Natural killer cell (primary cell): ENCODE data around the gene PTPRK. TPM values are rescaled to one million over a fixed set of nuclear protein-coding genes. Genes with fewer than 3 reads are reported as not detected.

Experiments
- ATAC-seq, 3 donors: fragments of 150-1000 bp in 2 of 3; fragments of 200-7000 bp in 1 of 3; cut with Tn5 transposase; 1 replicate in 1 of 3; 2 replicates in 2 of 3; pipeline ENCODE4 v1.10.0; 2021; ENCODE audit warnings: mild to moderate bottlenecking in 2 of 3, moderate library complexity in 2 of 3
- DNase-seq, 2 donors: peaks; one replicate each; pipeline versions ENCODE4 v3.0.0 to v3.0.0-alpha.2; 2013 to 2021; ENCODE audit warnings: mixed read lengths in 1 of 2
- H3K27ac ChIP-seq: one replicate; pipeline ENCODE4 v1.5.1; 2013; ENCODE audit warnings: mild to moderate bottlenecking, low read length
- H3K27me3 ChIP-seq: one replicate; pipeline ENCODE4 v1.6.1; 2013; ENCODE audit warnings: low read length; ENCODE audit not compliant: control insufficient read depth, insufficient read depth
- H3K36me3 ChIP-seq: one replicate; pipeline ENCODE4 v1.6.1; 2013; ENCODE audit warnings: low read length; ENCODE audit not compliant: control insufficient read depth, insufficient read depth
- H3K4me1 ChIP-seq: one replicate; pipeline ENCODE4 v1.6.1; 2013; ENCODE audit warnings: low read length; ENCODE audit not compliant: control insufficient read depth, insufficient read depth
- H3K4me3 ChIP-seq: one replicate; pipeline ENCODE4 v1.5.1; 2013; ENCODE audit warnings: low read length
- H3K9me3 ChIP-seq: one replicate; pipeline ENCODE4 v1.6.1; 2013; ENCODE audit warnings: low read length; ENCODE audit not compliant: control insufficient read depth, insufficient read depth
- H3K27ac Mint-ChIP-seq, 2 donors: one replicate each; pipeline ENCODE4 v1.8.0; 2022; ENCODE audit warnings: mild to moderate bottlenecking in 2 of 2, mixed read lengths in 2 of 2, moderate library complexity in 1 of 2
- H3K27me3 Mint-ChIP-seq, 2 donors: one replicate each; pipeline ENCODE4 v1.8.0; 2022; ENCODE audit warnings: low read depth in 2 of 2, mixed read lengths in 2 of 2
- H3K36me3 Mint-ChIP-seq: one replicate; pipeline ENCODE4 v1.8.0; 2022; ENCODE audit warnings: mixed read lengths
- H3K4me1 Mint-ChIP-seq, 2 donors: one replicate each; pipeline ENCODE4 v1.8.0; 2022; ENCODE audit warnings: mixed read lengths in 2 of 2
- H3K4me3 Mint-ChIP-seq: one replicate; pipeline ENCODE4 v1.8.0; 2022; ENCODE audit warnings: mild to moderate bottlenecking, moderate library complexity, mixed read lengths
- H3K9me3 Mint-ChIP-seq, 2 donors: one replicate each; pipeline ENCODE4 v1.8.0; 2022; ENCODE audit warnings: mixed read lengths in 2 of 2
- WGBS: methylation state at CpG from one replicate; pipeline ENCODE4 v1.1.7; 2013; ENCODE audit warnings: missing lambda C conversion rate; ENCODE audit not compliant: insufficient coverage; 5-methylcytosine and 5-hydroxymethylcytosine counted together
- intact Hi-C: fragments of 100-400 bp; cut with micrococcal nuclease; formaldehyde crosslinking; loops from one replicate; pipeline ENCODE4 v1.14.2; 2022
- total RNA-seq, 4 donors: library from RNA; stranded (reverse); fragments of 120-200 nt in 1 of 4; gene quantifications; one replicate each; pipeline versions ENCODE4 v1.2.3 to v1.2.4, GENCODE V29; 2013 to 2022
- TF ChIP-seq, protein P1 (sequence below): fragments of 200-600 bp; IDR thresholded peaks from one replicate; pipeline ENCODE4 v1.8.0; 2022; ENCODE audit warnings: antibody characterized with exemption

PTPRK gene
- total RNA-seq, 3 donors from 2014 or later (not counting 1 experiment from before 2014, with no cell fraction given), result 0.14 to 1.2 (median 0.95) TPM

DNA sequence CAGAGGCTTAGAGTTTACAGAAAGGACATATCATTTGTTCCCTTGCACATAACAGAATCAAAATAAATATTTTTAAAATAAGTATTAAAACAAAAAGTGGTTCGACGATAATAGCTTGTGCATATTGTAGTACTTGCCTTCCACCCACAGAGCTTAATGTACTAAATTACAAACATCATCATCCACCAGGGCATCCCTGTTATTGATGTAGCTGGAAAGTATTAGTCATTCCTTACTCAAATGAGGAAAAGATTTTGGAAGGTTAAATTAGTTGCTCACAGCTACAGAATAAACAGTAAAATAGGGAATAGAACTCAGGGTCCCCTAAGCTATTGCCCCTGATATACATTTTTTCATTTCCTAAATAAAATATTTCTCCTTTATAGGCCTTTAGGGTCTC is 150.3 kb downstream of the PTPRK start:
- Histone ChIP-seq H3K36me3 (no peaks in the 10 kb centered on the region), H3K4me1 (no peaks in the 10 kb centered on the region), H3K4me3 (no peak overlapping the region), H3K27ac (no peak overlapping the region), H3K9me3 (no peaks in the 10 kb centered on the region), H3K27me3 (no peaks in the 10 kb centered on the region)
- no peak overlapping the region for H3K27ac Mint-ChIP-seq
- no peaks in the 10 kb centered on the region for H3K4me1 Mint-ChIP-seq
- ATAC-seq (no peak), DNase-seq (no peak)
- no peaks in the 10 kb centered on the region for H3K27me3 Mint-ChIP-seq
- H3K4me3 Mint-ChIP-seq, result no peak overlapping the region
- intact Hi-C loops, result no loop called here
- no CpG with 5 or more reads among the region's 2 CpGs for WGBS
- TF ChIP-seq, protein P1, sequence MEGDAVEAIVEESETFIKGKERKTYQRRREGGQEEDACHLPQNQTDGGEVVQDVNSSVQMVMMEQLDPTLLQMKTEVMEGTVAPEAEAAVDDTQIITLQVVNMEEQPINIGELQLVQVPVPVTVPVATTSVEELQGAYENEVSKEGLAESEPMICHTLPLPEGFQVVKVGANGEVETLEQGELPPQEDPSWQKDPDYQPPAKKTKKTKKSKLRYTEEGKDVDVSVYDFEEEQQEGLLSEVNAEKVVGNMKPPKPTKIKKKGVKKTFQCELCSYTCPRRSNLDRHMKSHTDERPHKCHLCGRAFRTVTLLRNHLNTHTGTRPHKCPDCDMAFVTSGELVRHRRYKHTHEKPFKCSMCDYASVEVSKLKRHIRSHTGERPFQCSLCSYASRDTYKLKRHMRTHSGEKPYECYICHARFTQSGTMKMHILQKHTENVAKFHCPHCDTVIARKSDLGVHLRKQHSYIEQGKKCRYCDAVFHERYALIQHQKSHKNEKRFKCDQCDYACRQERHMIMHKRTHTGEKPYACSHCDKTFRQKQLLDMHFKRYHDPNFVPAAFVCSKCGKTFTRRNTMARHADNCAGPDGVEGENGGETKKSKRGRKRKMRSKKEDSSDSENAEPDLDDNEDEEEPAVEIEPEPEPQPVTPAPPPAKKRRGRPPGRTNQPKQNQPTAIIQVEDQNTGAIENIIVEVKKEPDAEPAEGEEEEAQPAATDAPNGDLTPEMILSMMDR, result no peak
- H3K9me3 Mint-ChIP-seq, result peaks cover 6 to 7% of the 10 kb centered on the region in 2 donors
- no peaks in the 10 kb centered on the region for H3K36me3 Mint-ChIP-seq

DNA sequence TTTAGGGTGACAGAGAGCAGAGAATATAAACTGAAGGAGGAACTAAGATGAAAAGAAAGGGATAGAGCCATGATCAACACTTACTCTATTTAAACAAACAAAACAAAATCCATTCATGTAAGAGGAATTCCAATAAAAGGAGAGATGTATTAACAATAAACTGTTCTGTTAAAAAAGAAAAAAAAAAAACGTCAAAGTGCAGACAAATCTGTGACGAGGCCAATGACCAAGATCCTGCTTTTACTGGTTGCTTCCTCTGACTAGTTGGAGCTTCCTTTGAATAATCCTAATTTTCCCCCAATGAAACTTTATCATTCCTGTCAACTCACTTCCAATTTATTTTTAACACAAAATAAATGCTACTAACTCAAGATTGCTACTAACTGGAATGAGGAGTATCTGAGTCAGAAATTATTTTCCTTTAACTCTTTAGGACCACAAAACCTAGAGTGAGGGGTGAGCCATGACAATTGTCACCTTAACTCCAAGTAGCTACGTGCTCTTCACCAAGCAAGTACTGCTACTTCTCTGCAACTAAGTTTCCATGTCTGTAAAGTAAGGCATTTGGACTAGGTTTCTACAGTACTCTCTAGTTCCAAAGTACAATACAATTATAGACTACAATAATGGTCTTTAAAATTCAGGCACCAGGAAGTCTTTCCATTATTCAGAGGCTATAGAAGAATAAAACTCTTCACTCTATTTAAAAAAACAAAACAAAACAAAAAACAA is 152.0 kb downstream of the PTPRK start:
- Mint-ChIP-seq H3K36me3 (no peaks in the 10 kb centered on the region), H3K27ac (no peak overlapping the region), H3K4me3 (no peak overlapping the region), H3K9me3 (peaks cover 0 to 2% of the 10 kb centered on the region in 2 donors), H3K4me1 (no peaks in the 10 kb centered on the region), H3K27me3 (no peaks in the 10 kb centered on the region)
- ATAC-seq, result no peak
- WGBS, result 94% methylated on average over 3 of the region's 3 CpGs
- Histone ChIP-seq H3K36me3 (no peaks in the 10 kb centered on the region), H3K4me1 (no peaks in the 10 kb centered on the region), H3K27me3 (no peaks in the 10 kb centered on the region), H3K4me3 (no peak overlapping the region), H3K27ac (no peak overlapping the region), H3K9me3 (no peaks in the 10 kb centered on the region)
- intact Hi-C loops, result no loop called here
- TF ChIP-seq, protein P1, result no peak
- DNase-seq, result no peak

DNA sequence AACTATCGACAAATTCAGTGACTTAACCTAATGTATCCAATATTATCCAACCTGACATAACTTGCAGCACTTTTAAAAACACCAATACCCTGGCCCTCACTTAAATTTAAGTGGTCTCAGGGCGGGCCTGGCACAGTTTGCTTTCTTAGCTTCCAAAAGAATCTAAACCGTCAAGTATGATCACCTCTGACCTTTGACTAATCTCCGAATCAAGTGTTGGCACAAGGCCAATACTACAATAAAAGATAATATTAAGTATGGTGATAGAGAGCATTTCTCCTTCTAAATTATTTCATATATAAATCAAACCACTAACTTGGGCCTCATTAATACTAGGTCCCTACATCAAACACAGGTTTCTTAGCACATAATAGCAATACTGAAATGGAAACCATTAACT is 153.0 kb downstream of the PTPRK start:
- H3K27me3 Mint-ChIP-seq, result no peaks in the 10 kb centered on the region
- peaks cover 0 to 2% of the 10 kb centered on the region in 2 donors for H3K9me3 Mint-ChIP-seq
- no peaks in the 10 kb centered on the region for H3K36me3 Mint-ChIP-seq
- 91% methylated on average over 3 of the region's 4 CpGs for WGBS
- intact Hi-C loops, result no loop called here
- Histone ChIP-seq H3K36me3 (no peaks in the 10 kb centered on the region), H3K27me3 (no peaks in the 10 kb centered on the region), H3K9me3 (no peaks in the 10 kb centered on the region), H3K4me3 (no peak overlapping the region), H3K27ac (no peak overlapping the region), H3K4me1 (no peaks in the 10 kb centered on the region)
- H3K4me1 Mint-ChIP-seq, result no peaks in the 10 kb centered on the region
- ATAC-seq (no peak), DNase-seq (no peak)
- no peak overlapping the region for H3K4me3 Mint-ChIP-seq
- TF ChIP-seq, protein P1, result no peak
- no peak overlapping the region for H3K27ac Mint-ChIP-seq
